Fibroblast of mammary gland (primary cell): Measurements from ENCODE around the gene TECTB.
A peak's percentile ranks its signal among the peaks of the same experiment; 100 is the strongest.
"Not testable (repeated sequence)": the region's sequence is repeated elsewhere in the genome, so short reads cannot be mapped to it uniquely, and the experiment has no call there.

Experiments
- DNase-seq: peaks from one replicate; pipeline ENCODE4 v3.0.0-alpha.2; 2010; ENCODE audit warnings: low read depth
- H3K4me3 ChIP-seq: 2 replicates; pipeline ENCODE4 v1.5.1; 2011; ENCODE audit warnings: low read depth, mild to moderate bottlenecking, low read length, moderate library complexity; ENCODE audit not compliant: control insufficient read depth
- TF ChIP-seq, protein P1 (sequence below): conservative IDR thresholded peaks from 2 replicates; pipeline ENCODE4 v1.5.1; 2011; ENCODE audit warnings: low read depth, low read length, inconsistent platforms; ENCODE audit not compliant: control insufficient read depth, insufficient read depth

The TECTB gene

GRCh38 chr10:112250555-112250954 is 32.6 kb upstream of the TECTB start:
- peak; percentile 74 for DNase-seq
- TF ChIP-seq, protein P1, sequence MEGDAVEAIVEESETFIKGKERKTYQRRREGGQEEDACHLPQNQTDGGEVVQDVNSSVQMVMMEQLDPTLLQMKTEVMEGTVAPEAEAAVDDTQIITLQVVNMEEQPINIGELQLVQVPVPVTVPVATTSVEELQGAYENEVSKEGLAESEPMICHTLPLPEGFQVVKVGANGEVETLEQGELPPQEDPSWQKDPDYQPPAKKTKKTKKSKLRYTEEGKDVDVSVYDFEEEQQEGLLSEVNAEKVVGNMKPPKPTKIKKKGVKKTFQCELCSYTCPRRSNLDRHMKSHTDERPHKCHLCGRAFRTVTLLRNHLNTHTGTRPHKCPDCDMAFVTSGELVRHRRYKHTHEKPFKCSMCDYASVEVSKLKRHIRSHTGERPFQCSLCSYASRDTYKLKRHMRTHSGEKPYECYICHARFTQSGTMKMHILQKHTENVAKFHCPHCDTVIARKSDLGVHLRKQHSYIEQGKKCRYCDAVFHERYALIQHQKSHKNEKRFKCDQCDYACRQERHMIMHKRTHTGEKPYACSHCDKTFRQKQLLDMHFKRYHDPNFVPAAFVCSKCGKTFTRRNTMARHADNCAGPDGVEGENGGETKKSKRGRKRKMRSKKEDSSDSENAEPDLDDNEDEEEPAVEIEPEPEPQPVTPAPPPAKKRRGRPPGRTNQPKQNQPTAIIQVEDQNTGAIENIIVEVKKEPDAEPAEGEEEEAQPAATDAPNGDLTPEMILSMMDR, result no peak
- no peak overlapping the region for H3K4me3 ChIP-seq

DNA sequence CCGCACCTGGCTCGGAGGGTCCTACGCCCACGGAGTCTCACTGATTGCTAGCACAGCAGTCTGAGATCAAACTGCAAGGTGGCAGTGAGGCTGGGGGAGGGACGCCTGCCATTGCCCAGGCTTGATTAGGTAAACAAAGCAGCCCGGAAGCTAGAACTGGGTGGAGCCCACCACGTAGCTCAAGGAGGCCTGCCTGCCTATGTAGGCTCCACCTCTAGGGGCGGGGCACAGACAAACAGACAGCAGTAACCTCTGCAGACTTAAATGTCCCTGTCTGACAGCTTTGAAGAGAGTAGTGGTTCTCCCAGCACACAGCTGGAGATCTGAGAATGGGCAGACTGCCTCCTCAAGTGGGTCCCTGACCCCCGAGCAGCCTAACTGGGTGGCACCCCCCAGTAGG is 32.0 kb upstream of the TECTB start:
- not testable (repeated sequence) for H3K4me3 ChIP-seq, DNase-seq

GRCh38 chr10:112258407-112258806 is 24.8 kb upstream of the TECTB start:
- TF ChIP-seq, protein P1, result no peak
- DNase-seq, result no peak
- no peak overlapping the region for H3K4me3 ChIP-seq

- no peak overlapping the region for H3K4me3 ChIP-seq
- DNase-seq, result no peak
- TF ChIP-seq, protein P1, result no peak
These were observed 23.5 kb upstream of the TECTB start for GRCh38 chr10:112259688-112260087.

DNA sequence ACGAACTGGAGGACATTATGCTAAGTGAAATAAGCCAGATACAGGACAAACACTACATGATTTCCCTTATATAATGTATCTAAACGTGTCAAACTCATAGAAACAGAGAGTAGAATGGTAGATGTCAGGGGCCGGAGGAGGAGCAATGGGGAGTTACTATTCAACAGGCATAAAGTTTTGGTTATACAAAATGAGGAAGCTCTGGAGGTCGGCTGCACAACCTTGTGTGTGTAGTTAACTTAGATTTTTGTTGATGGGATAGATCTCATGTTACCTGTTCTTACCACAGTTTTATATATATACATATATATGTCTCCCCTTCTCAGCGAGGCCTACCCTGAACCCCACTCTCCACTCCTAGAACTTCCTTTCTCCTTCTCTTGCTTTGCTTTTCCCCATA is 22.4 kb upstream of the TECTB start:
- H3K4me3 ChIP-seq, result no peak overlapping the region
- TF ChIP-seq, protein P1, result no peak
- DNase-seq, result no peak

- TF ChIP-seq, protein P1, result no peak
- no peak overlapping the region for H3K4me3 ChIP-seq
- peak; percentile 72 for DNase-seq
These were observed 21.8 kb upstream of the TECTB start for GRCh38 chr10:112261281-112261822.

- TF ChIP-seq, protein P1, result no peak
- H3K4me3 ChIP-seq, result no peak overlapping the region
- peak; percentile 40 for DNase-seq
These were observed 20.7 kb upstream of the TECTB start for GRCh38 chr10:112262546-112262945.
